CD8-positive, alpha-beta memory T cell (primary cell): ENCODE measurements around the gene SERPINH1. TPM values are rescaled to one million over a fixed set of nuclear protein-coding genes. Genes with fewer than 3 reads are reported as not detected.

Experiments used
- CTCF ChIA-PET: fragments of 350-600 bp; sonication (Branson Sonifier 250); formaldehyde crosslinking; loops from one replicate; lab custom pipeline; 2021; ENCODE audit warnings: antibody characterized with exemption; lab: Charles Lee
- POLR2A ChIA-PET: fragments of 350-600 bp; sonication (Branson Sonifier 250); formaldehyde crosslinking; loops from one replicate; lab custom pipeline; 2021; ENCODE audit warnings: antibody characterized with exemption; lab: Charles Lee
- DNase-seq, 5 donors: peaks; one replicate each; pipeline versions ENCODE4 v3.0.0 to v3.0.0-alpha.2; 2020 to 2022; ENCODE audit warnings: mixed read lengths in 1 of 5
- H3K27ac ChIP-seq: one replicate; pipeline ENCODE4 v1.7.0; 2013; ENCODE audit warnings: low read depth, mild to moderate bottlenecking, low read length, moderate library complexity
- H3K27me3 ChIP-seq: 2 replicates; pipeline ENCODE4 v1.7.0; 2013; ENCODE audit warnings: low read length, mild to moderate bottlenecking; ENCODE audit not compliant: insufficient read depth, poor library complexity, severe bottlenecking
- H3K36me3 ChIP-seq: 2 replicates; pipeline ENCODE4 v1.7.0; 2013; ENCODE audit warnings: mild to moderate bottlenecking, low read length, moderate library complexity; ENCODE audit not compliant: insufficient read depth
- H3K4me1 ChIP-seq: 2 replicates; pipeline ENCODE4 v1.7.0; 2013; ENCODE audit warnings: mild to moderate bottlenecking, low read length, moderate library complexity; ENCODE audit not compliant: insufficient read depth
- H3K4me3 ChIP-seq: 2 replicates; pipeline ENCODE4 v1.7.0; 2013; ENCODE audit warnings: mild to moderate bottlenecking, low read length
- H3K9me3 ChIP-seq: 2 replicates; pipeline ENCODE4 v1.7.0; 2013; ENCODE audit warnings: mild to moderate bottlenecking, low read length
- H3K27ac Mint-ChIP-seq, 8 donors: one replicate each; pipeline ENCODE4 v1.8.0; 2020 to 2021; ENCODE audit warnings: mixed read lengths in 8 of 8, mild to moderate bottlenecking in 6 of 8, inconsistent platforms in 3 of 8, moderate library complexity in 3 of 8
- H3K27me3 Mint-ChIP-seq, 2 donors: one replicate each; pipeline ENCODE4 v1.8.0; 2020 to 2021; ENCODE audit warnings: mixed read lengths in 2 of 2, mild to moderate bottlenecking in 1 of 2, moderate library complexity in 1 of 2
- H3K36me3 Mint-ChIP-seq, 3 donors: one replicate each; pipeline ENCODE4 v1.8.0; 2020 to 2021; ENCODE audit warnings: mixed read lengths in 3 of 3, inconsistent platforms in 1 of 3, mild to moderate bottlenecking in 1 of 3
- H3K4me1 Mint-ChIP-seq, 3 donors: one replicate each; pipeline ENCODE4 v1.8.0; 2020 to 2021; ENCODE audit warnings: mixed read lengths in 3 of 3, inconsistent platforms in 1 of 3, mild to moderate bottlenecking in 1 of 3
- H3K4me3 Mint-ChIP-seq, 7 donors: one replicate each; pipeline ENCODE4 v1.8.0; 2020 to 2021; ENCODE audit warnings: mixed read lengths in 7 of 7, mild to moderate bottlenecking in 6 of 7, moderate library complexity in 4 of 7, inconsistent platforms in 2 of 7
- H3K9me3 Mint-ChIP-seq, 5 donors: one replicate each; pipeline ENCODE4 v1.8.0; 2020 to 2022; ENCODE audit warnings: mixed read lengths in 5 of 5, mild to moderate bottlenecking in 3 of 5, moderate library complexity in 2 of 5, inconsistent platforms in 1 of 5
- polyA plus RNA-seq: library from polyadenylated mRNA; unstranded; fragments of 300-500 nt; fragmentation: Illumina TruSeq; gene quantifications from one replicate; pipeline ENCODE4 v1.2.3, GENCODE V29; 2021
- total RNA-seq, 2 experiments: library from RNA; stranded (reverse); gene quantifications; one replicate each; pipeline ENCODE4 v1.2.3, GENCODE V29; 2021

The SERPINH1 gene
- total and polyA plus RNA-seq, 3 experiments from 2014 or later = 8.4 to 21.1 (median 20.7) TPM

GRCh38 chr11:75534259-75535069 lies 27.6 kb upstream of the SERPINH1 start:
- peaks cover 28 to 46% (median 30%) of the 10 kb centered on the region in 3 donors for H3K4me1 Mint-ChIP-seq
- Histone ChIP-seq H3K27me3 (no peaks in the 10 kb centered on the region), H3K36me3 (no peaks in the 10 kb centered on the region), H3K4me3 (no peak overlapping the region), H3K4me1 (peaks cover 19% of the 10 kb centered on the region), H3K27ac (peak overlapping the region; percentile 59), H3K9me3 (no peaks in the 10 kb centered on the region)
- H3K27ac Mint-ChIP-seq = peak overlapping the region in 1 of 8 donors; percentile 29
- POLR2A ChIA-PET = no interaction called here
- peak overlapping the region in 1 of 7 donors; percentile 77 for H3K4me3 Mint-ChIP-seq
- peaks cover 0 to 1% of the 10 kb centered on the region in 2 donors for H3K27me3 Mint-ChIP-seq
- peak in 1 of 5 donors; percentile 29 for DNase-seq
- no peaks in the 10 kb centered on the region for H3K9me3 Mint-ChIP-seq
- CTCF ChIA-PET = interaction anchor here (0.9 to 17.2 kb wide), 7 partner anchors 11 to 259 kb away, joined by 3 to 212 read pairs (median 5); no protein-coding TSS in a partner anchor
- no peaks in the 10 kb centered on the region for H3K36me3 Mint-ChIP-seq

GRCh38 chr11:75535071-75535470 lies 27.0 kb upstream of the SERPINH1 start:
- H3K27me3 Mint-ChIP-seq = peaks cover 0 to 1% of the 10 kb centered on the region in 2 donors
- peak overlapping the region in 1 of 7 donors; percentile 77 for H3K4me3 Mint-ChIP-seq
- Histone ChIP-seq H3K4me1 (peaks cover 19% of the 10 kb centered on the region), H3K4me3 (no peak overlapping the region), H3K36me3 (no peaks in the 10 kb centered on the region), H3K9me3 (no peaks in the 10 kb centered on the region), H3K27me3 (no peaks in the 10 kb centered on the region), H3K27ac (peak overlapping the region; percentile 59)
- CTCF ChIA-PET = interaction anchor here (0.9 to 17.2 kb wide), 3 partner anchors 80 to 173 kb away, joined by 3 to 212 read pairs (median 3); no protein-coding TSS in a partner anchor
- H3K4me1 Mint-ChIP-seq = peaks cover 28 to 46% (median 30%) of the 10 kb centered on the region in 3 donors
- POLR2A ChIA-PET = no interaction called here
- DNase-seq = no peak
- H3K27ac Mint-ChIP-seq = no peak overlapping the region
- no peaks in the 10 kb centered on the region for H3K36me3 Mint-ChIP-seq
- no peaks in the 10 kb centered on the region for H3K9me3 Mint-ChIP-seq

GRCh38 chr11:75536786-75537641 lies 25.0 kb upstream of the SERPINH1 start:
- no peak overlapping the region for H3K4me3 ChIP-seq
- Mint-ChIP-seq H3K27ac (peak overlapping the region in 7 of 8 donors; percentile 19 to 90 (median 77)), H3K4me3 (peak overlapping the region in 5 of 7 donors; percentile 20 to 73 (median 56)), H3K27me3 (no peaks in the 10 kb centered on the region), H3K4me1 (peaks cover 21 to 39% (median 24%) of the 10 kb centered on the region in 3 donors), H3K36me3 (no peaks in the 10 kb centered on the region), H3K9me3 (no peaks in the 10 kb centered on the region)
- ChIA-PET POLR2A (no interaction called here), CTCF (interaction anchor here (0.9 to 2.6 kb wide), 3 partner anchors 92 to 152 kb away, joined by 3 to 11 read pairs (median 3); no protein-coding TSS in a partner anchor)
- peak overlapping the region; percentile 6 for H3K27ac ChIP-seq
- H3K9me3 ChIP-seq = no peaks in the 10 kb centered on the region
- no peaks in the 10 kb centered on the region for H3K36me3 ChIP-seq
- DNase-seq = peak in 3 of 5 donors; percentile 21 to 31 (median 22)
- H3K27me3 ChIP-seq = no peaks in the 10 kb centered on the region
- H3K4me1 ChIP-seq = peaks cover 17% of the 10 kb centered on the region

GRCh38 chr11:75537740-75538139 lies 24.3 kb upstream of the SERPINH1 start:
- Mint-ChIP-seq H3K4me1 (peaks cover 17 to 34% (median 19%) of the 10 kb centered on the region in 3 donors), H3K36me3 (no peaks in the 10 kb centered on the region), H3K9me3 (no peaks in the 10 kb centered on the region), H3K27me3 (no peaks in the 10 kb centered on the region), H3K4me3 (peak overlapping the region in 2 of 7 donors; percentile 29 to 56), H3K27ac (peak overlapping the region in 7 of 8 donors; percentile 19 to 90 (median 77))
- Histone ChIP-seq H3K4me3 (no peak overlapping the region), H3K27me3 (no peaks in the 10 kb centered on the region), H3K9me3 (no peaks in the 10 kb centered on the region), H3K27ac (no peak overlapping the region), H3K4me1 (peaks cover 14% of the 10 kb centered on the region), H3K36me3 (no peaks in the 10 kb centered on the region)
- POLR2A ChIA-PET = no interaction called here
- CTCF ChIA-PET = interaction anchor here (2.6 kb wide), 1 partner anchor 93 kb away, joined by 11 read pairs; no protein-coding TSS in a partner anchor
- DNase-seq = no peak

GRCh38 chr11:75538150-75538942 lies 23.7 kb upstream of the SERPINH1 start:
- Mint-ChIP-seq H3K36me3 (no peaks in the 10 kb centered on the region), H3K9me3 (peaks cover 0 to 2% (median 0%) of the 10 kb centered on the region in 5 donors), H3K4me3 (no peak overlapping the region), H3K4me1 (peaks cover 17 to 34% (median 19%) of the 10 kb centered on the region in 3 donors), H3K27me3 (peaks cover 0 to 4% of the 10 kb centered on the region in 2 donors), H3K27ac (peak overlapping the region in 6 of 8 donors; percentile 7 to 90 (median 58))
- H3K4me3 ChIP-seq = no peak overlapping the region
- no peaks in the 10 kb centered on the region for H3K9me3 ChIP-seq
- H3K27me3 ChIP-seq = no peaks in the 10 kb centered on the region
- no peaks in the 10 kb centered on the region for H3K36me3 ChIP-seq
- ChIA-PET CTCF (interaction anchor here (1.2 to 2.6 kb wide), 3 partner anchors 93 to 154 kb away, joined by 4 to 11 read pairs (median 4); no protein-coding TSS in a partner anchor), POLR2A (no interaction called here)
- DNase-seq = no peak
- peaks cover 14% of the 10 kb centered on the region for H3K4me1 ChIP-seq
- H3K27ac ChIP-seq = no peak overlapping the region

GRCh38 chr11:75539459-75540334 lies 22.4 kb upstream of the SERPINH1 start:
- Mint-ChIP-seq H3K4me1 (peaks cover 12 to 25% (median 17%) of the 10 kb centered on the region in 3 donors), H3K36me3 (no peaks in the 10 kb centered on the region), H3K27ac (peak overlapping the region in 3 of 8 donors; percentile 33 to 52 (median 45)), H3K4me3 (no peak overlapping the region), H3K9me3 (peaks cover 0 to 2% (median 0%) of the 10 kb centered on the region in 5 donors), H3K27me3 (peaks cover 0 to 8% of the 10 kb centered on the region in 2 donors)
- Histone ChIP-seq H3K4me3 (no peak overlapping the region), H3K27ac (no peak overlapping the region), H3K9me3 (no peaks in the 10 kb centered on the region), H3K36me3 (no peaks in the 10 kb centered on the region), H3K27me3 (no peaks in the 10 kb centered on the region), H3K4me1 (peaks cover 14% of the 10 kb centered on the region)
- peak in 1 of 5 donors; percentile 26 for DNase-seq
- POLR2A ChIA-PET = no interaction called here
- CTCF ChIA-PET = interaction anchor here (0.7 to 1.6 kb wide), 4 partner anchors 8 to 155 kb away, joined by 3 to 4 read pairs (median 4); no protein-coding TSS in a partner anchor
